SU-DHL-6 (cell line): Measurements from ENCODE around the gene FRZB.

Experiments
- EZH2phosphoT487 ChIP-seq: fragments of 200-600 bp; sonication (generic), shearing (Covaris generic); conservative IDR thresholded peaks from 2 replicates; pipeline ENCODE4 v1.6.1; 2018; ENCODE audit warnings: mild to moderate bottlenecking, antibody characterized with exemption, low read length, moderate library complexity, mixed read lengths
- TF ChIP-seq, protein P1 (sequence below): fragments of 200-600 bp; sonication (generic); IDR thresholded peaks from one replicate; pipeline ENCODE4 v1.5.1; 2017; ENCODE audit warnings: antibody characterized with exemption, mild to moderate bottlenecking, low read length, moderate library complexity; ENCODE audit not compliant: insufficient read depth, poor library complexity, severe bottlenecking

DNA sequence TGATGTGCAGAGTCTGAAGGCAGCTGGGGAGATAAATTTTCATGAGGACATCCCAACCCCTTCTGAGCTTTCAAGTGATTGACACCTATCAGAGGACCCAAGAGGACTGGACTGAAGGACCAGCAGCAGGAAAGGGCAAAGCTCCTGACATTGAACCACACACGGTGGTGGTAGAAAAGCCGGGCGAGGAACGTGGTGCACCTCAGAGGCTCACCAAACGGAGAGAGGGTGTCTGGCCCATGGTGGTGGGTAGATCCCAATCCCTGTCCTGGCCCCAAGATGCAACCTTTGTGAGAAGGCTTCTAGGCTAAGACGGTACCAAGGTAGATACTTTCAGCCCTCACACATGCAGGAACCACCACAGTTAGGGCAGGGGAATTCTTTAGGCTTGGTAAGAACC lies 52.1 kb downstream of the FRZB start:
- TF ChIP-seq, protein P1, sequence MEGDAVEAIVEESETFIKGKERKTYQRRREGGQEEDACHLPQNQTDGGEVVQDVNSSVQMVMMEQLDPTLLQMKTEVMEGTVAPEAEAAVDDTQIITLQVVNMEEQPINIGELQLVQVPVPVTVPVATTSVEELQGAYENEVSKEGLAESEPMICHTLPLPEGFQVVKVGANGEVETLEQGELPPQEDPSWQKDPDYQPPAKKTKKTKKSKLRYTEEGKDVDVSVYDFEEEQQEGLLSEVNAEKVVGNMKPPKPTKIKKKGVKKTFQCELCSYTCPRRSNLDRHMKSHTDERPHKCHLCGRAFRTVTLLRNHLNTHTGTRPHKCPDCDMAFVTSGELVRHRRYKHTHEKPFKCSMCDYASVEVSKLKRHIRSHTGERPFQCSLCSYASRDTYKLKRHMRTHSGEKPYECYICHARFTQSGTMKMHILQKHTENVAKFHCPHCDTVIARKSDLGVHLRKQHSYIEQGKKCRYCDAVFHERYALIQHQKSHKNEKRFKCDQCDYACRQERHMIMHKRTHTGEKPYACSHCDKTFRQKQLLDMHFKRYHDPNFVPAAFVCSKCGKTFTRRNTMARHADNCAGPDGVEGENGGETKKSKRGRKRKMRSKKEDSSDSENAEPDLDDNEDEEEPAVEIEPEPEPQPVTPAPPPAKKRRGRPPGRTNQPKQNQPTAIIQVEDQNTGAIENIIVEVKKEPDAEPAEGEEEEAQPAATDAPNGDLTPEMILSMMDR: no peak
- no peak for TF ChIP-seq EZH2phosphoT487
